Thyroid gland (tissue), 4 donors: Measurements from ENCODE around the gene APP.

Experiments used
- CTCF ChIP-seq, 6 experiments: fragments of 200-600 bp in 3 of 6; fragments of 450-650 bp in 3 of 6; sonication (generic) in 3 of 6; IDR thresholded peaks; one replicate each; pipeline ENCODE4 v1.5.1; 2016 to 2019; ENCODE audit warnings: antibody characterized with exemption in 6 of 6, mild to moderate bottlenecking in 2 of 6, inconsistent platforms in 1 of 6, moderate library complexity in 1 of 6
- POLR2A ChIP-seq, 2 donors: fragments of 450-650 bp; IDR thresholded peaks; one replicate each; pipeline ENCODE4 v1.6.1; 2017; ENCODE audit warnings: antibody characterized with exemption in 2 of 2, mild to moderate bottlenecking in 2 of 2, moderate library complexity in 1 of 2

DNA sequence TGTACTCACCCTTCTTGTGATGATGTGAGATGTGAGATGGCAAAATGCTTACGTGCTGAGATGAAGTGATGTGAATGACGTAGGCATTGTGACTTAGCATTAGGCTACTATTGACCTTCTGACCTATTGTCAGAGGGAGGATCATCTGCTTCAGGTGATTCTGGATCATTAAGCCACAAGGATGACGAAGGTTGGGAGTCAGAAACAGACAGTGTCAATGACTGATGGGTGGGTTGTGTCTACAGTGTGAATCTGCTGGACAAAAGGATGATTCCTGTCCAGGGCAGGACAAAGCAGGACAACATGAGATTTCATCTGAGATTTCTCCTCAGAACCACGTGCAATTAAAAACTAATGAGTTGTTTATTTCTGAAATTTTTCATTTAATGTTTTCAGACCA lies 306.8 kb downstream of the APP start:
- no peak for TF ChIP-seq CTCF (IDR thresholded peaks at IDR 0.05)
- no peak for TF ChIP-seq POLR2A (IDR thresholded peaks at IDR 0.05)
